Urinary bladder (tissue), 4 donors: Measurements from ENCODE around the gene ZNRF3. TPM values are rescaled to one million over a fixed set of nuclear protein-coding genes. Genes with fewer than 3 reads are reported as not detected.

ENCODE experiments used
- DNase-seq: peaks from one replicate; pipeline ENCODE4 v3.0.0-alpha.2; 2015; ENCODE audit errors: extremely low spot score
- H3K27ac ChIP-seq: one replicate; pipeline ENCODE4 v1.5.1; 2013; ENCODE audit warnings: low read depth, mild to moderate bottlenecking, moderate library complexity
- H3K36me3 ChIP-seq: one replicate; pipeline ENCODE4 v1.6.1; 2013; ENCODE audit warnings: mild to moderate bottlenecking, moderate library complexity; ENCODE audit not compliant: insufficient read depth
- H3K4me1 ChIP-seq: one replicate; pipeline ENCODE4 v1.6.1; 2013; ENCODE audit warnings: mild to moderate bottlenecking, moderate library complexity; ENCODE audit not compliant: insufficient read depth
- H3K4me3 ChIP-seq: one replicate; pipeline ENCODE4 v1.5.1; 2013; ENCODE audit warnings: low read depth, low read length
- WGBS: extraction: QIAGEN DNeasy Blood & Tissue Kit; methylation state at CpG from one replicate; pipeline ENCODE4 v1.1.7; 2013; 5-methylcytosine and 5-hydroxymethylcytosine counted together
- polyA plus RNA-seq: library from polyadenylated mRNA; stranded (reverse); fragments of 200-250 nt; gene quantifications from one replicate; pipeline ENCODE4 v1.2.3, GENCODE V29; 2013
- total RNA-seq: library from RNA; depleted of rRNA; stranded (reverse); fragments of >200 nt; gene quantifications from one replicate; pipeline ENCODE4 v1.2.3, GENCODE V29; 2014
- donor health status: healthy with polysubstance abuse.
- donor health status: healthy.

Gene ZNRF3
- total and polyA plus RNA-seq, 2 donors: 7.4 to 8.7 TPM

GRCh38 chr22:28969401-28970168 is 86.2 kb downstream of the ZNRF3 start:
- Histone ChIP-seq H3K4me1 (no peaks in the 10 kb centered on the region), H3K36me3 (no peaks in the 10 kb centered on the region), H3K27ac (no peak overlapping the region), H3K4me3 (no peak overlapping the region)
- DNase-seq: no peak
- 89% methylated on average over 2 of the region's 2 CpGs for WGBS

DNA sequence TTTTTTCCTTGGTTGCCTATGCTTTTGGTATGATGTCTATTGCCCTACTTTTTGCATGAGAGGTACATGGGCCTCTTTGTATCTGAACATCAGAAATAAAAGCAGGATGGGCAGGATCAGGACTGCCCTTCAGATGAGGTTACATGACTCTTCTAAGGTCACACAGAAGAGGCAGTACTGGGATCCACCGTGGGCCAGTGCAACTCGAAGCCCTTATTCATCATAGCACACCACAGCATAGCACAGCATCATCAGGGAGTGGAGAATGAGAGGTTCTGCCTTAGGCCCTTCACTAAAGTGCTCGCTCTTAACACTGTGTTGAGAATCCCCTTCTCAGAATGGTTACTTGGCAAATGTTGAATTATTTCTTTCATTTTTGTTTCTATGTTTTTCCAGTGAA is 90.0 kb downstream of the ZNRF3 start:
- 92% methylated on average over 3 of the region's 3 CpGs for WGBS
- Histone ChIP-seq H3K27ac (no peak overlapping the region), H3K4me3 (no peak overlapping the region), H3K36me3 (no peaks in the 10 kb centered on the region), H3K4me1 (peaks cover 1% of the 10 kb centered on the region)
- no peak for DNase-seq

DNA sequence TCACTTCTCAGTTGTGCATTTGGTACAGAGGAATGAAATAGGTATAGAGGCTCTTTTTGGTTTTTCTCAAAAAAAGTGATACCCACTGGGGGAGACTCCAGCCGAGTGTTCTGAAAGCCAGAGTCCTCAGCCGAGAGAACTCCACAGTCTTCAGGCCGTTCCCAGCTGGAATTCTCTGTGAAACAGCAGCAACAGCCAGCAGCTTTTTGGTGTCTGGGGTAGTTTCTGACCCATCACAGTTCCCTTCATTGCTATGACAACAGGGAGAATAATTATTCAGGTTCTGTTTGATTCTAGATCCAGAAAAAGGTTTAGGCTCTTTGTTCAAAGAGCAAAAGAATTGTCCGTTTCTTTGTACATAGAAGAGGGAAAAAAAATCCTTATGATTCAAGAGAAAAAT is 93.7 kb downstream of the ZNRF3 start:
- 63% methylated on average over 4 of the region's 4 CpGs for WGBS
- peak overlapping the region; percentile 20 for H3K4me3 ChIP-seq

DNA sequence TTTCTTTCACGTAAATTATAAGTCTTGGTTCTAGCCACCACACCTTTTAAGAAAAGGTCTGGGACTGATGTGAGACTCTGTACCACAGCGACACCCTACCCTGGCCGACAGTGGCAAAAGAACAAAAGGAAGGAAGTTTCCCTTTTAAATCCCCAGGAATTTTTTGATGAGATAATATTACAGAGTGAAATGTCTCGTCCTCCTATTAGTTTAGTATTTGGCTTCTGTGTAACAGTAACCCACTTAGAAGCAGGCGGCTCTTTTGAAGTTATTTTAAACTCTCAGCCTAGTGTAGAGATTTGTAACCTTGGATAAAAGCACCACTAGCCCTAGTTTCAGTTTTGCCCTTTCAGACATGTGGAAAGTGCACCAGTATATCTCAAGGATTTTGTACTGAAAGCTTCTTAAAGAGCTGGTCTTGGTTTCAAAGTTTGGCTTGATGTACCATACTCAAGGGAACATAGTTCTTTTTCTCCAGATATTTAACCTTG is 94.2 kb downstream of the ZNRF3 start:
- DNase-seq: no peak
- WGBS: 51% methylated on average over 5 of the region's 5 CpGs
- peak overlapping the region; percentile 18 for H3K27ac ChIP-seq

More for the DNA sequence above, 93.7 kb downstream of the ZNRF3 start:
- no peak for DNase-seq
- H3K36me3 ChIP-seq: no peaks in the 10 kb centered on the region
- H3K4me1 ChIP-seq: peaks cover 1% of the 10 kb centered on the region
- peak overlapping the region; percentile 18 for H3K27ac ChIP-seq

DNA sequence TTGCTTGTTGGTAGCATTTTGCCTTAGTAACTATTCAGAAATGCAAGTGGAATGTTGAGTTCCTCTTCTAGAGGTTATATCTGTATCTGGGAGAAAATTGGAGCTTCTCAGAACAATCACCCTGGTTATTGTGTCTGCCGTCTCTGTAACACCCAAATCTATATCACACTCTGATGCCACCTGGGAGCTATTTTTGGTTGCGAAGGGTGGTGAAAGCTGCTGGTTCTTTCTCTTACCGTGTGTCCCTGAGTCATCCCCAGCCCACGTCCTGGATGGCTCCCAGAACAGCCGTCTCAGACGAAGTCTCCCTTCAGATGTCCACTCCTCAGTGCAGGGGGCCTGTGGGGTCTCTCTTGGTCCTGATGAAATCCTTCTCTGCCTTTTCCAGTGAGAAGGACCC is 94.8 kb downstream of the ZNRF3 start:
- WGBS: 49% methylated on average over 6 of the region's 6 CpGs
- H3K4me3 ChIP-seq: no peak overlapping the region
- no peaks in the 10 kb centered on the region for H3K36me3 ChIP-seq
- no peak for DNase-seq
- H3K27ac ChIP-seq: no peak overlapping the region
- peaks cover 1% of the 10 kb centered on the region for H3K4me1 ChIP-seq

More for the DNA sequence above, 94.2 kb downstream of the ZNRF3 start:
- Histone ChIP-seq H3K4me3 (peak overlapping the region; percentile 20), H3K36me3 (no peaks in the 10 kb centered on the region), H3K4me1 (peaks cover 1% of the 10 kb centered on the region)

DNA sequence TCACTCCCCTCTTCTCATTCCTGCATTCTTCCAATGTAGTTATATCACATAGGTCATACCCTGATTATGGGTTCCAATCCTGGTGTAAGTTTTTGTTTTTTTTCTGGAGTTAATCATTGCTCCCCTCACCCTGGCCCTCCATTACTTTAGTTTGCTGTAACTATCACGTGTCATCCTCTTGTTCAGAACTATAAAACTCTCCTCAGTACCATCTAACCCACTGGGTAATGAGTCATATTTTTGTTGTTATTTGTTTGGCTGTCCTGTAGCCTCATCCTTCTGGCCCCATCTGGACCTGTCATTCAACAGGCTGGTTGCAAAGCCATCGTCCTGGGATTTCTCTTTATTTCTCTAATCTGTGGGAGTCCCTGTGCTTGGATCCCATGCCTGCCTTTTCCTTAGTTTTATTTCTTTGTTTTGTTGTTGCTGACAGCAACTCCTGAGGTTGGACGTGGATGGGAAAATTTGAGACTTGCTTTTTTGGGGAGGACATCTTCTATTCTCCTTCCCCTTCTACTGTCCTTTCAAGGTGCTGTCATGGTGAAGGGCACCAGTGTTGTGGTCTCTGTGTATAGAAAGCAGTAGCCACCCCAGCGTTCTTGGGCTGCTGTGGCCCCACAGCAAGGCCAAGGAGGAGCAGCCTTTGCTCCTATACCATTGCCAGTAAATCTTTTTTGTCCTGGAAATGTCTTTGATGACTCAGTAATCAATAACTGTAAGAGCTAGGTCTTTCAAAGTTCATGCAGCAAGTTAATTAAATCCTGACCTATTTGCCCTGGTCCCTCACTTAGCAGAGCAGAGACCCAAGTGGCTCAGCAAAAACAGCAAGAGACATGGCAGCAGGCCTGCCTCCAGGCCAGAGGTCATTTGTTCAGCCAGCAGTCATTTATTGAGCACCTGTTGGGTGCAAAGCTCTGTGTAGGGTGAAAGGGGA is 95.8 kb downstream of the ZNRF3 start:
- WGBS: 78% methylated on average over 4 of the region's 4 CpGs
- H3K4me3 ChIP-seq: no peak overlapping the region
- H3K27ac ChIP-seq: no peak overlapping the region
- peaks cover 1% of the 10 kb centered on the region for H3K4me1 ChIP-seq
- H3K36me3 ChIP-seq: no peaks in the 10 kb centered on the region
- no peak for DNase-seq

- no peak for DNase-seq
- no peak overlapping the region for H3K27ac ChIP-seq
- no peak overlapping the region for H3K4me3 ChIP-seq
- no peaks in the 10 kb centered on the region for H3K36me3 ChIP-seq
- peaks cover 1% of the 10 kb centered on the region for H3K4me1 ChIP-seq
Measured at GRCh38 chr22:28980326-28980725, 97.0 kb downstream of the ZNRF3 start.

DNA sequence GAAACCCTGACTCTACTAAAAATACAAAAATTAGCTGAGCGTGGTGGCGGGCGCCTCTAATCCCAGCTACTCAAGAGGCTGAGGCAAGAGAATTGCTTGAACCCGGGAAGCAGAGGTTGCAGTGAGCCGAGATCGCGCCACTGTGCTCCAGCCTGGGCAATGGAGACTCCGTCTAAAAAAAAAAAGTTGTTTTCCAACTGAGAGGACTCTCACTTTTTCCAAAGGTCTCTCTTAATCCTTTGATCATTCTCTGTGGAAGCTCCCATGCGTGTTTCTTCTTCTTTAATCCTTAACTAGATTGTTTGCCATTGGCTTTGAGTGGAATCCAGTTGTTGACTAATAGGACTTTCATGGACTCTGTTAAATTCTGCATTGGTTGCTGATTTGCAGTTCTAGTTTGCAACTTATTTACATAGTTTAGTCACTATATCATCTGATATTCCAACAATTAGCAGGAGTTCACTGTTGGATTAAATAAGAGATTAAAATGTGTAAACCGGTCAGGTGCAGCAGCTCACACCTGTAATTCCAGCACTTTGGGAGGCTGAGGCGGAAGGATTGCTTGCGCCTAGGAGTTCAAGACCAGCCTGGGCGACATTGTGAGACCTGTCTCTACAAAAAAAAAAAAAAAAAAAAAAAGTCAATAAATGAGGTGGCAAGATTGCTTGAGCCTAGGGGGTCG is 98.6 kb downstream of the ZNRF3 start:
- Histone ChIP-seq H3K4me1 (no peaks in the 10 kb centered on the region), H3K4me3 (no peak overlapping the region), H3K27ac (no peak overlapping the region), H3K36me3 (no peaks in the 10 kb centered on the region)
- WGBS: 92% methylated on average over 14 of the region's 14 CpGs
- no peak for DNase-seq

GRCh38 chr22:28983190-28983589 is 99.8 kb downstream of the ZNRF3 start:
- H3K27ac ChIP-seq: no peak overlapping the region
- WGBS: 89% methylated on average over 7 of the region's 7 CpGs
- H3K36me3 ChIP-seq: no peaks in the 10 kb centered on the region
- no peak for DNase-seq
- H3K4me1 ChIP-seq: no peaks in the 10 kb centered on the region
- H3K4me3 ChIP-seq: no peak overlapping the region

DNA sequence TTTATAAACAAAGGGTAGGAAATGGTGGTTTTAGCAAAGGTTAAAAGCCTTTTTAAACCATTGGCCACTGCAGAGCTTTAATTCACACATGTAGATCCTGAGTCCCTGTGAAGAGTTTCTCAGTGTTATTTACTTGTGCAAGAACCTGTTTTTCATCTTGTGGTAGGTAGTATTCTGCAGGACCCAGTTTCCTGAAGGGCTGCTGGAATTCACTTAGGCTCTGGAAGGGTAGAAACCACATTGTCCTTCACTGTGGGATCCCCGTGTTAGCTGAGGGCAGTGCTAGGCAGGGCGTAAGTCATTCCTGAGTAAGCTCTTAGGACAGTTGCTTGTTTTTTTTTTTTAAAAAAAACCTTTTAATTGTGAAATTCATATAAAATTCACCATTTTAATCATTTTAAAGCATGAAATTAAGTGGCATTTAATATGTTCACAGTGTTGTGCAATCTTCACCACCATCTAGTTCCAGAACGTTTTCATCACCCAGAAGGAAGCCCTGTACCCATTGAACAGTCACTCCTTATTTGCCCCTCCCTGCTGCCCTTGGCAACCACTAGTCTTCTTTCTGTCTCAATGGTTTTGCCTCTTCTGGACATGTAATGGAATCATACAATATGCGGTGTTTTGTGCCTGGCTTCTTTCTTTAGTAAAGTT is 100.5 kb downstream of the ZNRF3 start:
- no peak overlapping the region for H3K4me3 ChIP-seq
- 84% methylated on average over 4 of the region's 4 CpGs for WGBS
- no peaks in the 10 kb centered on the region for H3K4me1 ChIP-seq
- no peaks in the 10 kb centered on the region for H3K36me3 ChIP-seq
- DNase-seq: no peak
- no peak overlapping the region for H3K27ac ChIP-seq

DNA sequence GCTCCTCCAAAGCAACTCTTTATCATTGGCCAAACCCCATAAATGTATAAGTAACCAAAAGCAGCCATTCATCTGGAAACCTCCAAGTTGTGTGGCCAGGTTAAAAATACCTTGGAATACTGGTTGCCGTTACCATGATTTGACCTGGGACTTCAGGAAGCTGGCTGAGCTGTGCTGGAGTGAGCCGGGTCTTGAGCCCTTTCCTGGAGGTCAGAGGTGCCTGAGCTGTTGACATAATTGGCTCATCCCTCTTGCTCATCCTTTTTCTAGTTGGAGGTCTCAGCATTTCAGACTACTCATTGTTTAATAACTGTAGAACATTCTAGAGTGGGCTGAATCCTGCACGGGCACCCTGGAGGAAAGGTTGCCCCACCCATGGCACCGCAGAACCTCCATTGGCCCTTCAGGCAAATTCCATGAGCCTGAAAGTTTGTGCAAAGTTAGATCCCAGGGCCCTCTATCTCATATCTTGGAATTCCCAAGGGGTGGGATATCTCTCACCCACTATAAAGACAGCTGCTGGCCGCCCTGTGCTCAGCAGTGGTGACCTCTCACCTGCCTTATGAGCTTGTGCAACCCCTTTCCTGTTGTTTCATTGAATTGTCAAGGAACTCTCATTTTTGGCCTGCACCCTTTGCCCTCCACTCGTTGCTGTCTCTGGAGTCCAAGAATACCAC is 101.2 kb downstream of the ZNRF3 start:
- no peaks in the 10 kb centered on the region for H3K4me1 ChIP-seq
- WGBS: 84% methylated on average over 6 of the region's 6 CpGs
- H3K36me3 ChIP-seq: no peaks in the 10 kb centered on the region
- DNase-seq: no peak
- no peak overlapping the region for H3K4me3 ChIP-seq
- no peak overlapping the region for H3K27ac ChIP-seq

GRCh38 chr22:28985581-28986290 is 102.4 kb downstream of the ZNRF3 start:
- no peak for DNase-seq
- H3K4me1 ChIP-seq: no peaks in the 10 kb centered on the region
- no peak overlapping the region for H3K27ac ChIP-seq
- H3K4me3 ChIP-seq: no peak overlapping the region
- H3K36me3 ChIP-seq: no peaks in the 10 kb centered on the region
- WGBS: 59% methylated on average over 3 of the region's 3 CpGs
